Mammary epithelial cell (primary cell): ENCODE measurements around the gene NNAT.

Source experiments
- EZH2 ChIP-seq: IDR thresholded peaks from 2 replicates; pipeline ENCODE4 v1.6.1; 2012; ENCODE audit warnings: low read length, inconsistent platforms, borderline replicate concordance
- TF ChIP-seq, protein P1 (sequence below), 2 donors: IDR thresholded peaks in 1 of 2; conservative IDR thresholded peaks in 1 of 2; 2 replicates each; pipeline ENCODE4 v1.5.1; 2011 to 2012; ENCODE audit warnings: inconsistent platforms in 2 of 2, low read length in 2 of 2, mild to moderate bottlenecking in 2 of 2, control low read depth in 1 of 2, low read depth in 1 of 2; ENCODE audit not compliant: insufficient read depth in 1 of 2; ENCODE audit errors: extremely low read depth in 1 of 2

DNA sequence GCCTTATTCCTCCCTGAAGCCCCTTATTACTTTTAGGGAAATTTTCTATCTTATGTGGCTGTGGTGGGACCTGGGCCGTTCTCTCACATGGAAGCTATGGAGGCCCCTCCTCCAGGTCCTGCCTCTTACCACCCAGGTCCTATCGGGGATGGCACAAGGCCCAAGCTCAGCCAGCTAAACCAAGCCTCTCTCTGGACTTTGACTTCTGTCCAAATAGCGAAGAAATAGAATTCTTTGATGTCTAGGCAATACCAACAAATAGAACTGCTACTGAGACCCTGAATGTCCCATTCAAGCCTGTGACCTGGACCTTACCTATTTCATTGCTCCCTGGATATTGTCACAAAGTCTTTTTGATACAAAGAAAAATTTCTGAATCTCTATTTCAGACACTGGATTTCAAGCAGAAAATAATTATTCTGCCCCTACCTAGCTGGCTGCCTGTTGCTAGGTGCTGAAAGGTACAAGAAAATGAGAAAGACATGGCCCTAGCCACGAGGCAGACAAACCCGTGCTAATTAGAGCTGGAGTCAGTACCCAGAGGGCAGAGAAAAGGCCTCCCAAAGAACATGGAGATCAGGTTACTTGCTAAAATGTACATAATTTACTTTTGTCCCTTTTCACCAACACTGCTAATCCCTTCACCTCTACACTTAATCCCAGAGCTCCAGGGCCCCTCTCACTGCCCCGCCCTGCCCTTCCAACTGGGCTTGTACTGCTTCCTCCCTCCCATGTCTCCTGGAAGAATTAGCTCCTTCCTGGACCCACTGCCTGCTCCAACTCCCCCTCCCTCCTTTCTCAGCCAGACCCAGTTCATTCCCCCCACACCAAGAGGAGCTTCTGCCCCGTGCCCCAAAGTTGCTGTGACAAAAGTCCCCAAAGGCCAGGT, 15.5 kb upstream of the NNAT start:
- TF ChIP-seq, protein P1, sequence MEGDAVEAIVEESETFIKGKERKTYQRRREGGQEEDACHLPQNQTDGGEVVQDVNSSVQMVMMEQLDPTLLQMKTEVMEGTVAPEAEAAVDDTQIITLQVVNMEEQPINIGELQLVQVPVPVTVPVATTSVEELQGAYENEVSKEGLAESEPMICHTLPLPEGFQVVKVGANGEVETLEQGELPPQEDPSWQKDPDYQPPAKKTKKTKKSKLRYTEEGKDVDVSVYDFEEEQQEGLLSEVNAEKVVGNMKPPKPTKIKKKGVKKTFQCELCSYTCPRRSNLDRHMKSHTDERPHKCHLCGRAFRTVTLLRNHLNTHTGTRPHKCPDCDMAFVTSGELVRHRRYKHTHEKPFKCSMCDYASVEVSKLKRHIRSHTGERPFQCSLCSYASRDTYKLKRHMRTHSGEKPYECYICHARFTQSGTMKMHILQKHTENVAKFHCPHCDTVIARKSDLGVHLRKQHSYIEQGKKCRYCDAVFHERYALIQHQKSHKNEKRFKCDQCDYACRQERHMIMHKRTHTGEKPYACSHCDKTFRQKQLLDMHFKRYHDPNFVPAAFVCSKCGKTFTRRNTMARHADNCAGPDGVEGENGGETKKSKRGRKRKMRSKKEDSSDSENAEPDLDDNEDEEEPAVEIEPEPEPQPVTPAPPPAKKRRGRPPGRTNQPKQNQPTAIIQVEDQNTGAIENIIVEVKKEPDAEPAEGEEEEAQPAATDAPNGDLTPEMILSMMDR (conservative IDR thresholded peaks at IDR 0.05 in 1 of 2, IDR thresholded peaks at IDR 0.05 in 1 of 2; ENCODE audit: extremely low read depth in 1 of 2, insufficient read depth in 1 of 2, low read depth in 1 of 2, low read length in 2 of 2): no peak
- no peak for TF ChIP-seq EZH2
